SU-DHL-6 (cell line): ENCODE data around the gene RXRB.

Experiments
- CTCF ChIP-seq: fragments of 200-600 bp; sonication (generic); IDR thresholded peaks from one replicate; pipeline ENCODE4 v1.5.1; 2017; ENCODE audit warnings: antibody characterized with exemption, mild to moderate bottlenecking, low read length, moderate library complexity; ENCODE audit not compliant: insufficient read depth, poor library complexity, severe bottlenecking
- EZH2phosphoT487 ChIP-seq: fragments of 200-600 bp; sonication (generic), shearing (Covaris generic); conservative IDR thresholded peaks from 2 replicates; pipeline ENCODE4 v1.6.1; 2018; ENCODE audit warnings: mild to moderate bottlenecking, antibody characterized with exemption, low read length, moderate library complexity, mixed read lengths

GRCh38 chr6:33202799-33203198 is 2.3 kb upstream of the RXRB start:
- TF ChIP-seq CTCF (no peak), EZH2phosphoT487 (no peak)
